Astrocyte of the spinal cord (primary cell): ENCODE results near the gene ATP1A2.

Experiments
- DNase-seq: peaks from one replicate; pipeline ENCODE4 v3.0.0; 2011; ENCODE audit warnings: low read depth, low spot score
- H3K4me3 ChIP-seq: 2 replicates; pipeline ENCODE4 v1.5.1; 2011; ENCODE audit warnings: low read depth, mild to moderate bottlenecking, low read length, moderate library complexity
- in situ Hi-C: cut with HindIII; loops from 2 replicates; pipeline ENCODE4 v1.10.0; 2017; ENCODE audit warnings: low sequenced_read_pairs
- TF ChIP-seq, protein P1 (sequence below): IDR thresholded peaks from 2 replicates; pipeline ENCODE4 v1.5.1; 2012; ENCODE audit warnings: low read depth, mild to moderate bottlenecking, low read length, inconsistent platforms

The ATP1A2 gene

DNA sequence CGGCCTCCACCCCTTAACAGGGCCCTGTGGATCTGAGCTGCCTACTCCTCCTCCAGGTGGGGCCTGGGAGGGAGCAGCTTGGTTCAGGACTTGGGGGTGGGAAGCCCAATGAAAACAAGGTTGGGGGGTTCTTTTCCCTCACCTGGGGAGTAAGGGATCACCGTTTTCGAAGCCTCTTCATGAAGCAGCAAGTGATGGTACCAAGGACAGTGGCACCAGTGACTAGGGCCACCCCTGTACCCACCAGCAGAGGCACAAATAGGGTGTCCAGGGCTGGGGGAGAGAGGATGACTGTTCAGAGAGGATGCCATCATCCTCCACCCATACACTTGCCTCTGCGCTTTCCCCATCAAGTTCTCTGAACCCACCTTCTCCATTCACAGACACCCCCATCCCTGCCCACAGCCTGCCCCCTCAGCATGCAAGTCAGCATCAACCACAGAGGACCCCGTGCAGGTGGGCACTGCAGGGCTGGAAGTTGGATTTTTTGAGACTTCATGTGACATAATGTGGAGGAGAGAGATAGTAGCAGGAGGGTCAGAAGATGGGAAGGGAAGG, 23.8 kb upstream of the ATP1A2 start:
- in situ Hi-C loops, result no loop called here
- TF ChIP-seq, protein P1, sequence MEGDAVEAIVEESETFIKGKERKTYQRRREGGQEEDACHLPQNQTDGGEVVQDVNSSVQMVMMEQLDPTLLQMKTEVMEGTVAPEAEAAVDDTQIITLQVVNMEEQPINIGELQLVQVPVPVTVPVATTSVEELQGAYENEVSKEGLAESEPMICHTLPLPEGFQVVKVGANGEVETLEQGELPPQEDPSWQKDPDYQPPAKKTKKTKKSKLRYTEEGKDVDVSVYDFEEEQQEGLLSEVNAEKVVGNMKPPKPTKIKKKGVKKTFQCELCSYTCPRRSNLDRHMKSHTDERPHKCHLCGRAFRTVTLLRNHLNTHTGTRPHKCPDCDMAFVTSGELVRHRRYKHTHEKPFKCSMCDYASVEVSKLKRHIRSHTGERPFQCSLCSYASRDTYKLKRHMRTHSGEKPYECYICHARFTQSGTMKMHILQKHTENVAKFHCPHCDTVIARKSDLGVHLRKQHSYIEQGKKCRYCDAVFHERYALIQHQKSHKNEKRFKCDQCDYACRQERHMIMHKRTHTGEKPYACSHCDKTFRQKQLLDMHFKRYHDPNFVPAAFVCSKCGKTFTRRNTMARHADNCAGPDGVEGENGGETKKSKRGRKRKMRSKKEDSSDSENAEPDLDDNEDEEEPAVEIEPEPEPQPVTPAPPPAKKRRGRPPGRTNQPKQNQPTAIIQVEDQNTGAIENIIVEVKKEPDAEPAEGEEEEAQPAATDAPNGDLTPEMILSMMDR, result no peak
- DNase-seq, result no peak
- no peak overlapping the region for H3K4me3 ChIP-seq

DNA sequence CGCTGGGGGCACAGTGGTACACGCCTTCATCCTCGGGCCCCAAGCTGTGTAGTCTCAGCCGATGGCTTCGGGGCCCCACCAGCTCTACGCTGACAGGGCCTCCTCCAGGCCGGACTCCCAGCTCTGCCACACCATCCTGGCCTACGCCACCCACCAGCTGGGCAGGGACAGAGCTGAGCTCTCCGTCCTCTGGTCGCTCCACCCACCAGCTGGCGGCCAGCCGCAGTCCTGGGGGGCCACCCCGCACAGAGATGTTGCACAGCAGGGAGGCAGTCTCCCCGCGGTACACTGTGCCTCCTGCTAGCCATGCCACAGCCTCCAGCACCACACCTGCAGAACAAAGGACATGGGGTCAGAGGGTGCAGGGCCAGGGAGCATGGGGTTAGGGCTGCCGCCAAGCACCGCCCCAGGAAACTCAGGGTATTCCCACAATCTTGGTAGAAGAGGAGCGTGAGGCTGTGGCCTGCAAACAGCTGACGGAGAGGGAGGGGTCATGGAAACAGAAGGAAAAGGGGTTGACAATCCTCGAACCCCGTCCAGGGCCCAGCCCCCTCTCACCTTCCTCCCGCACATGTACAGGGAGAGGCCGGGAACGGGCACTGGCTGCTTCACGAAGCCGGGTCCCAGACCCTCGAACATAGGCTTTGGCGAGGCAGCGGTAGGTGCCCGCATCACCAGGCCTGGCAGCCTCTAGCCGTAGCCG, 23.0 kb upstream of the ATP1A2 start:
- no peak for DNase-seq
- H3K4me3 ChIP-seq, result no peak overlapping the region
- TF ChIP-seq, protein P1, result no peak
- in situ Hi-C loops, result no loop called here

DNA sequence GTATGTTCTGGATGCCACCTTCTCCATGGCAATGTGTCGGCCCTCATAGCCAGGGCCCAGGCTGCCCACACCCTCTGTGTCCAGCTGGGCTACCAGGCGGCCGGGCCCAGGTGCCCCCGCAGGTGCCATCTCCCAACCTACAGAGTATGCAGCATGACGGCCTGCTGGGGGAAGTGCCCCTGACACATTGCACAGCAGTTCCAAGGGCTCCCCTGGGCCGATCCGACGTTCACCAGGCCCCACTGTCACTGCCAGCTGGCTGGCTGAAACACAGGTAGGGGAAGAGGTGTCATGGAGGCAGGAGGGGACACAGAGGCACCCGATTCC, 22.5 kb upstream of the ATP1A2 start:
- no peak for DNase-seq
- in situ Hi-C loops, result no loop called here
- TF ChIP-seq, protein P1, result no peak
- H3K4me3 ChIP-seq, result no peak overlapping the region

- in situ Hi-C loops, result no loop called here
- no peak overlapping the region for H3K4me3 ChIP-seq
- TF ChIP-seq, protein P1, result no peak
- no peak for DNase-seq
Observed at GRCh38 chr1:160093624-160094290, 21.8 kb upstream of the ATP1A2 start.

- H3K4me3 ChIP-seq, result no peak overlapping the region
- no peak for DNase-seq
- in situ Hi-C loops, result no loop called here
- TF ChIP-seq, protein P1, result no peak
Observed at GRCh38 chr1:160094291-160094625, 21.3 kb upstream of the ATP1A2 start.

DNA sequence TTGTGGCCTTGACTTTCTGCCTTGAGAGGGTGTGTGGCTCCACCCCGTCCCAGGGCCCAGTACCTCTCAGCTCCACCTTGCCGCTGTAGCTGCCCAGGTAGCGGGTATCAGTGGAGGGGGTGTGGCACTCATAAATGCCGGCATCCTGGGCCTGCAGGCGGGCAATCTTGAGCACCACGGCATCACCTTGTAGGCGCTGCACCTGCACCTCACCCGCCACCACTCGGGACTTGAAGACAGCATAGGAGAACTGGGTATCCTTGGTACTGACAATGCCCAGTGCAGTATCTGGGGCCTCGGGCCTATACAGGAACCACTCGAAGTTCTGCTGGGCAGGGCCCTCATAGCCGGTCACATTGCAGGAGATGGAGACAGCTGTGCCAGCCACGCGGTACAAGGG, 20.8 kb upstream of the ATP1A2 start:
- DNase-seq, result no peak
- in situ Hi-C loops, result no loop called here
- H3K4me3 ChIP-seq, result no peak overlapping the region
- TF ChIP-seq, protein P1, result no peak
